K562 (cell line): ENCODE measurements around the gene AP3S2. TPM values are rescaled to one million over a fixed set of nuclear protein-coding genes. Genes with fewer than 3 reads are reported as not detected.

Source experiments
- ATAC-seq: fragments of 200-7000 bp; cut with Tn5 transposase; 3 replicates; pipeline ENCODE4 v1.9.1; 2020; ENCODE audit warnings: moderate library complexity
- BruUV-seq: library from RNA; stranded (reverse); fragments of 400-500 nt; replicated peaks from 2 replicates; lab custom pipeline; 2021; lab: Mats Ljungman, UMichigan
- CTCF ChIA-PET: fragments of 300-600 bp; formaldehyde crosslinking; extraction: SDS; loops from one replicate; lab custom pipeline; 2021; ENCODE audit warnings: low intra/inter-chr PET ratio; lab: Yijun Ruan, JAX
- POLR2A ChIA-PET: fragments of 300-600, 350-650 bp; sonication (Branson Sonifier 250); formaldehyde crosslinking; extraction: SDS; loops from one replicate; lab custom pipeline; 2021; ENCODE audit warnings: antibody characterized with exemption, inconsistent platforms; lab: Yijun Ruan, JAX
- DNase-seq, 4 experiments: peaks; one replicate each; pipeline versions ENCODE4 v3.0.0 to v3.0.0-alpha.2; 2011 to 2018; ENCODE audit warnings: low spot score in 3 of 4, mixed read lengths in 3 of 4; ENCODE audit errors: extremely low read depth in 1 of 4
- FAIRE-seq: peaks from 2 replicates; lab custom pipeline; 2011; peaks lifted over from hg19 to GRCh38; lab: Jason Lieb, UNC
- H2AFZ ChIP-seq: 2 replicates; pipeline ENCODE4 v1.6.0; 2011; ENCODE audit warnings: low read depth, low read length, control low read depth, inconsistent platforms
- H3K27ac ChIP-seq: fragments of 200-600 bp; 3 replicates; pipeline ENCODE4 v1.8.0; 2011; ENCODE audit warnings: low read depth, mild to moderate bottlenecking, control low read depth, inconsistent platforms, low read length, moderate library complexity, mixed read lengths; ENCODE audit errors: extremely low read depth
- H3K27me3 ChIP-seq, 2 experiments: fragments of 300-600 bp in 1 of 2; 2 replicates in 1 of 2; 3 replicates in 1 of 2; pipeline versions ENCODE4 v1.6.0 to v1.8.0; 2011; ENCODE audit warnings: inconsistent platforms in 2 of 2, low read length in 2 of 2, mild to moderate bottlenecking in 1 of 2, mixed read lengths in 1 of 2, moderate library complexity in 1 of 2; ENCODE audit not compliant: control insufficient read depth in 2 of 2, insufficient read depth in 2 of 2
- H3K36me3 ChIP-seq: fragments of 300-600 bp; 3 replicates; pipeline ENCODE4 v1.8.0; 2011; ENCODE audit warnings: mild to moderate bottlenecking, low read length, inconsistent platforms; ENCODE audit not compliant: control insufficient read depth, insufficient read depth
- H3K4me1 ChIP-seq, 2 experiments: fragments of 200-600 bp in 1 of 2; replicated peaks in 1 of 2; 2 replicates in 1 of 2; 3 replicates in 1 of 2; pipeline versions ENCODE4 v1.5.1 to v1.8.0; 2011; ENCODE audit warnings: inconsistent platforms in 2 of 2, low read length in 2 of 2, mild to moderate bottlenecking in 1 of 2, mixed read lengths in 1 of 2, moderate library complexity in 1 of 2; ENCODE audit not compliant: control insufficient read depth in 2 of 2, insufficient read depth in 2 of 2
- H3K4me2 ChIP-seq: 2 replicates; pipeline ENCODE4 v1.6.1; 2011; ENCODE audit warnings: low read length, control low read depth, inconsistent platforms, mixed read lengths; ENCODE audit not compliant: insufficient read depth
- H3K4me3 ChIP-seq: fragments of 200-600 bp; sonication (generic), shearing (Covaris generic); 2 replicates; pipeline ENCODE4 v1.5.1; 2016; ENCODE audit warnings: control low read depth, inconsistent platforms
- H3K79me2 ChIP-seq: fragments of 200-600 bp; 3 replicates; pipeline ENCODE4 v1.8.0; 2011; ENCODE audit warnings: low read length, inconsistent platforms; ENCODE audit not compliant: control insufficient read depth, insufficient read depth
- H3K9ac ChIP-seq, 2 experiments: 2 replicates each; pipeline versions ENCODE4 v1.6.0 to v1.6.1; 2011; ENCODE audit warnings: low read depth in 2 of 2, low read length in 2 of 2, control low read depth in 1 of 2, inconsistent platforms in 1 of 2, mild to moderate bottlenecking in 1 of 2, mixed read lengths in 1 of 2; ENCODE audit not compliant: insufficient read depth in 1 of 2
- H3K9me1 ChIP-seq: one replicate; pipeline ENCODE4 v1.6.0; 2011; ENCODE audit warnings: inconsistent platforms, mild to moderate bottlenecking, low read length, moderate library complexity; ENCODE audit not compliant: control insufficient read depth, insufficient read depth
- H3K9me3 ChIP-seq: replicated peaks from 2 replicates; pipeline ENCODE4 v1.5.1; 2011; ENCODE audit warnings: low read depth, low read length, inconsistent platforms; ENCODE audit not compliant: control insufficient read depth, insufficient read depth
- H4K20me1 ChIP-seq: replicated peaks from 2 replicates; pipeline ENCODE4 v1.6.1; 2011; ENCODE audit warnings: low read length, inconsistent platforms, mixed read lengths; ENCODE audit not compliant: control insufficient read depth, insufficient read depth
- EGR1 ChIP-seq: fragments of 450-650 bp; conservative IDR thresholded peaks from 2 replicates; pipeline ENCODE4 v1.6.1; 2017; ENCODE audit warnings: mild to moderate bottlenecking
- ELF4 ChIP-seq: fragments of 450-650 bp; formaldehyde crosslinking; IDR thresholded peaks from 2 replicates; pipeline ENCODE4 v1.4.0; 2022; ENCODE audit warnings: missing genetic modification characterization
- FOXJ2 ChIP-seq: fragments of 200-800 bp; sonication (Bioruptor generic); IDR thresholded peaks from 2 replicates; pipeline ENCODE4 v1.6.1; 2016; ENCODE audit warnings: missing genetic modification characterization, missing compliant biosample characterization
- HMGN3 ChIP-seq: IDR thresholded peaks from 2 replicates; pipeline ENCODE4 v1.6.1; 2011; ENCODE audit warnings: borderline replicate concordance, low read depth, mild to moderate bottlenecking, mixed read lengths, low read length; ENCODE audit not compliant: insufficient read length; ENCODE audit errors: extremely low read depth
- PHF8 ChIP-seq: fragments of 200-600 bp; sonication (generic); IDR thresholded peaks from 2 replicates; pipeline ENCODE4 v1.6.1; 2012; ENCODE audit warnings: mixed run types, mild to moderate bottlenecking, inconsistent platforms, low read length, moderate library complexity, borderline replicate concordance
- PTBP1 ChIP-seq: fragments of 200-400 bp; formaldehyde crosslinking; IDR thresholded peaks from 2 replicates; pipeline ENCODE4 v1.6.1; 2017; ENCODE audit warnings: low read depth, low read length
- RAD21 ChIP-seq, 2 experiments: fragments of 250-450 bp in 1 of 2; fragments of 450-650 bp in 1 of 2; sonication (Bioruptor Pico) in 1 of 2; formaldehyde crosslinking in 1 of 2; IDR thresholded peaks in 1 of 2; conservative IDR thresholded peaks in 1 of 2; 2 replicates each; pipeline versions ENCODE4 v1.4.0 to v1.8.0; 2020 to 2022; ENCODE audit warnings: mild to moderate bottlenecking in 2 of 2, moderate library complexity in 1 of 2
- RAD51 ChIP-seq: fragments of 450-650 bp; IDR thresholded peaks from 2 replicates; pipeline ENCODE4 v1.7.1; 2016; ENCODE audit warnings: low read depth, mild to moderate bottlenecking, borderline replicate concordance
- TAF15 ChIP-seq: fragments of 200-400 bp; formaldehyde crosslinking; IDR thresholded peaks from 2 replicates; pipeline ENCODE4 v1.6.1; 2017; ENCODE audit warnings: mild to moderate bottlenecking, low read depth, low read length, moderate library complexity
- TBP ChIP-seq: optimal IDR thresholded peaks from 2 replicates; pipeline ENCODE3; 2011; ENCODE audit warnings: low read depth, low read length, improper control_type of control experiment
- ZC3H11A ChIP-seq: IDR thresholded peaks from 2 replicates; pipeline ENCODE4 v1.6.1; 2012; ENCODE audit warnings: low read depth, low read length, improper control_type of control experiment
- ZFP30 ChIP-seq: fragments of 250-450 bp; sonication (Bioruptor Pico); IDR thresholded peaks from 2 replicates; pipeline ENCODE4 v1.8.0; 2022; ENCODE audit warnings: moderate library complexity, mild to moderate bottlenecking, inconsistent platforms, borderline replicate concordance
- ZNF444 ChIP-seq: fragments of 250-450 bp; sonication (Bioruptor Pico); IDR thresholded peaks from 2 replicates; pipeline ENCODE4 v1.4.0; 2020; ENCODE audit warnings: mild to moderate bottlenecking, moderate library complexity
- ZNF445 ChIP-seq: fragments of 250-450 bp; sonication (Bioruptor Pico); IDR thresholded peaks from 2 replicates; pipeline ENCODE4 v1.4.0; 2020; ENCODE audit warnings: low read depth, mild to moderate bottlenecking, moderate library complexity
- WGBS: fragments of 100-300 bp; shearing (Covaris generic); methylation state at CpG from one replicate; pipeline ENCODE4 v1.1.6; 2016; ENCODE audit warnings: low coverage, mixed read lengths; ENCODE audit not compliant: insufficient coverage; ENCODE audit errors: missing lambda C conversion rate; 5-methylcytosine and 5-hydroxymethylcytosine counted together
- in situ Hi-C: fragments of 300-500 bp; cut with MboI; formaldehyde crosslinking; loops from 4 replicates; pipeline ENCODE4 v1.15.0; 2018; ENCODE audit warnings: inconsistent platforms, mixed read lengths
- intact Hi-C: fragments of 100-400 bp; cut with micrococcal nuclease; formaldehyde crosslinking; loops from 2 replicates; pipeline ENCODE4 v1.14.2; 2022
- polyA plus RNA-seq, 8 experiments: library from polyadenylated mRNA; depleted of rRNA in 4 of 8; stranded (reverse) in 5 of 8; unstranded in 3 of 8; fragments of >200 nt; fragmentation: Nextera tagmentation in 2 of 8; fragmentation: Illumina TruSeq in 1 of 8; extraction: Ambion mirVana in 2 of 8; extraction: Trizol in 1 of 8; gene quantifications; 2 replicates each; pipeline versions ENCODE4 v1.2.1 to v1.2.3, GENCODE V29; 2011 to 2014; ENCODE audit warnings: inconsistent platforms in 1 of 8, missing spikeins in 1 of 8
- total RNA-seq, 7 experiments: library from RNA; depleted of rRNA in 6 of 7; stranded (reverse); fragments of >200 nt in 6 of 7; fragmentation: Illumina TruSeq in 2 of 7; extraction: Trizol in 2 of 7; gene quantifications; 2 replicates each; pipeline versions ENCODE4 v1.2.1 to v1.2.3, GENCODE V29; 2011 to 2021; ENCODE audit warnings: low replicate concordance in 1 of 7
- TF ChIP-seq, protein P1 (sequence below): fragments of 250-450 bp; sonication (Bioruptor Pico); IDR thresholded peaks from 2 replicates; pipeline ENCODE4 v1.8.0; 2022; ENCODE audit warnings: moderate library complexity, mild to moderate bottlenecking, inconsistent platforms
- TF ChIP-seq, protein P2 (sequence below): fragments of 450-650 bp; formaldehyde crosslinking; IDR thresholded peaks from 2 replicates; pipeline ENCODE4 v1.4.0; 2020; ENCODE audit warnings: mild to moderate bottlenecking, moderate library complexity
- TF ChIP-seq, protein P3 (sequence below): fragments of 200-800 bp; sonication (Bioruptor generic); IDR thresholded peaks from 2 replicates; pipeline ENCODE4 v1.6.1; 2017; ENCODE audit warnings: missing genetic modification characterization, missing compliant biosample characterization
- TF ChIP-seq, protein P4 (sequence below): fragments of 250-450 bp; sonication (Bioruptor Pico); IDR thresholded peaks from 2 replicates; pipeline ENCODE4 v1.8.0; 2021; ENCODE audit warnings: mild to moderate bottlenecking, moderate library complexity

AP3S2 gene
- total and polyA plus RNA-seq, 9 of the 15 experiments (the other 6 are each of a cell fraction or from before 2014, with no cell fraction given), result 16.4 to 54.1 (median 37.4) TPM

DNA sequence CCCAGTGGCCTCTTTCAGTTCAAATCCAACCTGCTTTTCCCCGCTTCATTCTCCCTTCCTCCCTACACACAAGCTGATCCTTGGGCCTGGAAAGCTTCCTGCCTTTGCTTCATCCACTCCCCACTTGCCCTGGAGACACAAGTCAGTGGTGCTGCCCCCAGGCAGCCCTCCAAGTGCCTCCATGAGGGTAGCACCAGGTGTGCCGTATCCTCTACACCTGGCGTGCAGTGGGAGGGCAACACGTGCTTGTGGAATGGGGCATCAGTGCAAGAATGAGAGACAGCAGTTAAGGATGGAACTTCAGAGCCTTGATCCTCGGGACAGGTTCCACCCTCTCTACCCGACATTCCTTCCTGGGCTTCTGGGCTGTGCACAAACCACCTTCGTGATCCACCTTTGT is 83.0 kb downstream of the AP3S2 start:
- DNase-seq, result no peak
- H3K9me1 ChIP-seq, result no peaks in the 10 kb centered on the region
- ChIA-PET CTCF (no interaction called here), POLR2A (interaction anchor here (0.6 kb wide), 1 partner anchor 12 kb away, joined by 3 read pairs; no protein-coding TSS in a partner anchor)
- H2AFZ ChIP-seq, result no peak overlapping the region
- H3K4me2 ChIP-seq, result no peak overlapping the region
- 0 out of 2 replicates have a peak, but pooled peaks cover 3% of the 10 kb centered on the region for H3K9me3 ChIP-seq
- H3K27ac ChIP-seq, result no peak overlapping the region
- in situ Hi-C loops, result no loop called here
- no peak for FAIRE-seq
- BruUV-seq, result no TSS peak
- 71% methylated on average over 7 of the region's 7 CpGs for WGBS
- H3K4me3 ChIP-seq, result no peak overlapping the region
- no peaks in the 10 kb centered on the region for H4K20me1 ChIP-seq
- peaks cover 0 to 52% of the 10 kb centered on the region in 2 experiments; a peak in 3 of 5 replicates for H3K4me1 ChIP-seq
- ATAC-seq, result no peak
- no peak for TF ChIP-seq ZC3H11A
- TF ChIP-seq TBP, result no peak
- TF ChIP-seq EGR1, result no peak
- no peak for TF ChIP-seq ZFP30
- TF ChIP-seq, protein P1, sequence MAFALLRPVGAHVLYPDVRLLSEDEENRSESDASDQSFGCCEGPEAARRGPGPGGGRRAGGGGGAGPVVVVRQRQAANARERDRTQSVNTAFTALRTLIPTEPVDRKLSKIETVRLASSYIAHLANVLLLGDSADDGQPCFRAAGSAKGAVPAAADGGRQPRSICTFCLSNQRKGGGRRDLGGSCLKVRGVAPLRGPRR (CRISPR knock-in tag), result no peak
- no peak for TF ChIP-seq PHF8
- no peak for TF ChIP-seq HMGN3
- no peak for TF ChIP-seq PTBP1
- TF ChIP-seq, protein P2, sequence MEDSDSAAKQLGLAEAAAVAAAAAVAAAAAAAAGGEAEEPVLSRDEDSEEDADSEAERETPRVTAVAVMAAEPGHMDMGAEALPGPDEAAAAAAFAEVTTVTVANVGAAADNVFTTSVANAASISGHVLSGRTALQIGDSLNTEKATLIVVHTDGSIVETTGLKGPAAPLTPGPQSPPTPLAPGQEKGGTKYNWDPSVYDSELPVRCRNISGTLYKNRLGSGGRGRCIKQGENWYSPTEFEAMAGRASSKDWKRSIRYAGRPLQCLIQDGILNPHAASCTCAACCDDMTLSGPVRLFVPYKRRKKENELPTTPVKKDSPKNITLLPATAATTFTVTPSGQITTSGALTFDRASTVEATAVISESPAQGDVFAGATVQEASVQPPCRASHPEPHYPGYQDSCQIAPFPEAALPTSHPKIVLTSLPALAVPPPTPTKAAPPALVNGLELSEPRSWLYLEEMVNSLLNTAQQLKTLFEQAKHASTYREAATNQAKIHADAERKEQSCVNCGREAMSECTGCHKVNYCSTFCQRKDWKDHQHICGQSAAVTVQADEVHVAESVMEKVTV (CRISPR knock-in tag), result no peak
- no peak for TF ChIP-seq RAD51
- TF ChIP-seq ELF4 (CRISPR knock-in tag), result no peak
- TF ChIP-seq ZNF445, result no peak
- TF ChIP-seq RAD21 (CRISPR knock-in tag; conservative IDR thresholded peaks at IDR 0.05 in 1 of 2, IDR thresholded peaks at IDR 0.05 in 1 of 2), result no peak
- no peak for TF ChIP-seq ZNF444 (CRISPR knock-in tag)
- no peak for TF ChIP-seq TAF15
- TF ChIP-seq FOXJ2 (tag), result no peak
- TF ChIP-seq, protein P3, sequence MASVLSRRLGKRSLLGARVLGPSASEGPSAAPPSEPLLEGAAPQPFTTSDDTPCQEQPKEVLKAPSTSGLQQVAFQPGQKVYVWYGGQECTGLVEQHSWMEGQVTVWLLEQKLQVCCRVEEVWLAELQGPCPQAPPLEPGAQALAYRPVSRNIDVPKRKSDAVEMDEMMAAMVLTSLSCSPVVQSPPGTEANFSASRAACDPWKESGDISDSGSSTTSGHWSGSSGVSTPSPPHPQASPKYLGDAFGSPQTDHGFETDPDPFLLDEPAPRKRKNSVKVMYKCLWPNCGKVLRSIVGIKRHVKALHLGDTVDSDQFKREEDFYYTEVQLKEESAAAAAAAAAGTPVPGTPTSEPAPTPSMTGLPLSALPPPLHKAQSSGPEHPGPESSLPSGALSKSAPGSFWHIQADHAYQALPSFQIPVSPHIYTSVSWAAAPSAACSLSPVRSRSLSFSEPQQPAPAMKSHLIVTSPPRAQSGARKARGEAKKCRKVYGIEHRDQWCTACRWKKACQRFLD (CRISPR knock-in tag), result no peak
- TF ChIP-seq, protein P4, sequence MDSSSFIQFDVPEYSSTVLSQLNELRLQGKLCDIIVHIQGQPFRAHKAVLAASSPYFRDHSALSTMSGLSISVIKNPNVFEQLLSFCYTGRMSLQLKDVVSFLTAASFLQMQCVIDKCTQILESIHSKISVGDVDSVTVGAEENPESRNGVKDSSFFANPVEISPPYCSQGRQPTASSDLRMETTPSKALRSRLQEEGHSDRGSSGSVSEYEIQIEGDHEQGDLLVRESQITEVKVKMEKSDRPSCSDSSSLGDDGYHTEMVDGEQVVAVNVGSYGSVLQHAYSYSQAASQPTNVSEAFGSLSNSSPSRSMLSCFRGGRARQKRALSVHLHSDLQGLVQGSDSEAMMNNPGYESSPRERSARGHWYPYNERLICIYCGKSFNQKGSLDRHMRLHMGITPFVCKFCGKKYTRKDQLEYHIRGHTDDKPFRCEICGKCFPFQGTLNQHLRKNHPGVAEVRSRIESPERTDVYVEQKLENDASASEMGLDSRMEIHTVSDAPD (CRISPR knock-in tag), result no peak
- TF ChIP-seq, all 486 proteins: peak for 0
- Histone ChIP-seq H3K79me2 (no peaks in the 10 kb centered on the region), H3K27me3 (no peaks in the 10 kb centered on the region), H3K36me3 (no peaks in the 10 kb centered on the region), H3K9ac (0 out of 4 replicates have a peak overlapping the region, but pooled peaks of 1 of the 2 experiments have one; percentile 72)
- intact Hi-C loops, result no loop called here
